Tibial artery (tissue), 4 donors: ENCODE results near the gene GFOD1.

Experiments used
- DNase-seq, 2 donors: peaks; one replicate each; pipeline ENCODE4 v3.0.0-alpha.2; 2019
- H3K27ac ChIP-seq, 2 donors: fragments of 200-600 bp; sonication (generic) in 1 of 2; 1 replicate in 1 of 2; 2 replicates in 1 of 2; pipeline ENCODE4 v1.5.1; 2018 to 2019; ENCODE audit warnings: mild to moderate bottlenecking in 1 of 2
- H3K27me3 ChIP-seq, 2 donors: fragments of 200-600 bp; sonication (generic) in 1 of 2; one replicate each; pipeline versions ENCODE4 v1.5.1 to v1.6.0; 2016 to 2019
- H3K36me3 ChIP-seq, 3 donors: fragments of 200-600 bp; sonication (generic) in 2 of 3; one replicate each; pipeline ENCODE4 v1.5.1; 2016 to 2019; ENCODE audit warnings: mild to moderate bottlenecking in 2 of 3
- H3K4me1 ChIP-seq, 4 donors: fragments of 200-600 bp; sonication (generic) in 2 of 4; 1 replicate in 3 of 4; 2 replicates in 1 of 4; pipeline ENCODE4 v1.5.1; 2016 to 2019
- H3K4me3 ChIP-seq, 2 donors: fragments of 200-600 bp; sonication (generic) in 1 of 2; 1 replicate in 1 of 2; 2 replicates in 1 of 2; pipeline ENCODE4 v1.5.1; 2018 to 2019; ENCODE audit warnings: mild to moderate bottlenecking in 2 of 2
- H3K9me3 ChIP-seq, 3 donors: fragments of 200-600 bp; sonication (generic) in 1 of 3; one replicate each; pipeline ENCODE4 v1.5.1; 2016 to 2019
- intact Hi-C: fragments of 100-400 bp; cut with DNase I; formaldehyde crosslinking; loops from one replicate; pipeline ENCODE4 v1.15.0; 2023; ENCODE audit warnings: low total_unique reads
- TF ChIP-seq, protein P1 (sequence below), 2 experiments: fragments of 200-600 bp in 1 of 2; fragments of 450-650 bp in 1 of 2; IDR thresholded peaks; one replicate each; pipeline ENCODE4 v1.5.1; 2017 to 2019; ENCODE audit warnings: antibody characterized with exemption in 2 of 2, mild to moderate bottlenecking in 1 of 2, moderate library complexity in 1 of 2

The GFOD1 gene

GRCh38 chr6:13431861-13432465 lies 55.4 kb downstream of the GFOD1 start:
- no peak overlapping the region for H3K4me3 ChIP-seq
- intact Hi-C loops, result no loop called here
- H3K4me1 ChIP-seq, result peaks cover 0 to 72% (median 8%) of the 10 kb centered on the region in 4 donors
- TF ChIP-seq, protein P1, sequence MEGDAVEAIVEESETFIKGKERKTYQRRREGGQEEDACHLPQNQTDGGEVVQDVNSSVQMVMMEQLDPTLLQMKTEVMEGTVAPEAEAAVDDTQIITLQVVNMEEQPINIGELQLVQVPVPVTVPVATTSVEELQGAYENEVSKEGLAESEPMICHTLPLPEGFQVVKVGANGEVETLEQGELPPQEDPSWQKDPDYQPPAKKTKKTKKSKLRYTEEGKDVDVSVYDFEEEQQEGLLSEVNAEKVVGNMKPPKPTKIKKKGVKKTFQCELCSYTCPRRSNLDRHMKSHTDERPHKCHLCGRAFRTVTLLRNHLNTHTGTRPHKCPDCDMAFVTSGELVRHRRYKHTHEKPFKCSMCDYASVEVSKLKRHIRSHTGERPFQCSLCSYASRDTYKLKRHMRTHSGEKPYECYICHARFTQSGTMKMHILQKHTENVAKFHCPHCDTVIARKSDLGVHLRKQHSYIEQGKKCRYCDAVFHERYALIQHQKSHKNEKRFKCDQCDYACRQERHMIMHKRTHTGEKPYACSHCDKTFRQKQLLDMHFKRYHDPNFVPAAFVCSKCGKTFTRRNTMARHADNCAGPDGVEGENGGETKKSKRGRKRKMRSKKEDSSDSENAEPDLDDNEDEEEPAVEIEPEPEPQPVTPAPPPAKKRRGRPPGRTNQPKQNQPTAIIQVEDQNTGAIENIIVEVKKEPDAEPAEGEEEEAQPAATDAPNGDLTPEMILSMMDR (IDR thresholded peaks at IDR 0.05), result no peak
- DNase-seq, result peak in 1 of 2 donors; percentile 63
- no peaks in the 10 kb centered on the region for H3K36me3 ChIP-seq
- no peaks in the 10 kb centered on the region for H3K27me3 ChIP-seq
- H3K27ac ChIP-seq, result peak overlapping the region in 1 of 2 donors; percentile 34
- H3K9me3 ChIP-seq, result no peaks in the 10 kb centered on the region

- intact Hi-C loops, result no loop called here
- peaks cover 0 to 79% (median 11%) of the 10 kb centered on the region in 4 donors for H3K4me1 ChIP-seq
- no peaks in the 10 kb centered on the region for H3K9me3 ChIP-seq
- no peaks in the 10 kb centered on the region for H3K27me3 ChIP-seq
- TF ChIP-seq, protein P1 (IDR thresholded peaks at IDR 0.05), result no peak
- H3K4me3 ChIP-seq, result no peak overlapping the region
- no peak for DNase-seq
- H3K27ac ChIP-seq, result peak overlapping the region in 1 of 2 donors; percentile 34
- no peaks in the 10 kb centered on the region for H3K36me3 ChIP-seq
Observed at GRCh38 chr6:13431059-13431656, 56.2 kb downstream of the GFOD1 start.

DNA sequence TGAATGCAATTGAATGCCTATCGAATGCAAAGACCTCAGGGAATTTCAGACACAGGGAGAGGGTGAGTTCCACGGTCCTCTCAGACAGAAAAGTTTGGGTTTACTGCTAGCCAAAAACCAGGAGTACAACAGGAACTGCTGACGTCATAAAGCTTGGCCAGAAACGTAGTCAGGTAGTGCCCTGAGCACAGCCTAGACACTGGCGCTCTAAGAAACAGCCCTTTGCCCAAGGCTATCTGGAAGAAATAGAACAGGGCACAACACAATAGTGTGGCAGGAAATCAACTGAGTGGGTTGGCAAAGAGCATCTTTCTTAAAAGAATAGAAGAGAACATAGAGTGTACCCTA lies 58.0 kb downstream of the GFOD1 start:
- intact Hi-C loops, result no loop called here
- H3K4me1 ChIP-seq, result peaks cover 0 to 82% (median 21%) of the 10 kb centered on the region in 4 donors

GRCh38 chr6:13428583-13429405 lies 58.6 kb downstream of the GFOD1 start:
- intact Hi-C loops, result no loop called here
- H3K27me3 ChIP-seq, result no peaks in the 10 kb centered on the region
- H3K27ac ChIP-seq, result peak overlapping the region; percentile 13 to 20
- H3K36me3 ChIP-seq, result no peaks in the 10 kb centered on the region
- TF ChIP-seq, protein P1 (IDR thresholded peaks at IDR 0.05), result no peak
- no peak for DNase-seq
- H3K9me3 ChIP-seq, result no peaks in the 10 kb centered on the region
- no peak overlapping the region for H3K4me3 ChIP-seq
- peaks cover 0 to 84% (median 23%) of the 10 kb centered on the region in 4 donors for H3K4me1 ChIP-seq

More for the DNA sequence above, 58.0 kb downstream of the GFOD1 start:
- TF ChIP-seq, protein P1 (IDR thresholded peaks at IDR 0.05), result no peak
- Histone ChIP-seq H3K4me3 (no peak overlapping the region), H3K9me3 (no peaks in the 10 kb centered on the region), H3K27ac (peak overlapping the region in 1 of 2 donors; percentile 13), H3K27me3 (no peaks in the 10 kb centered on the region), H3K36me3 (no peaks in the 10 kb centered on the region)
- no peak for DNase-seq

- Histone ChIP-seq H3K4me1 (peaks cover 0 to 84% (median 31%) of the 10 kb centered on the region in 4 donors), H3K4me3 (no peak overlapping the region), H3K27ac (peak overlapping the region; percentile 13 to 20), H3K27me3 (no peaks in the 10 kb centered on the region), H3K9me3 (no peaks in the 10 kb centered on the region), H3K36me3 (no peaks in the 10 kb centered on the region)
- TF ChIP-seq, protein P1 (IDR thresholded peaks at IDR 0.05), result no peak
- intact Hi-C loops, result no loop called here
- DNase-seq, result no peak
Observed at GRCh38 chr6:13427801-13428582, 59.4 kb downstream of the GFOD1 start.
